ENCODE data around the gene LIF. TPM values are rescaled to one million over a fixed set of nuclear protein-coding genes. Genes with fewer than 3 reads are reported as not detected.

Gene LIF
- total and polyA plus RNA-seq, 2 of the 4 experiments (the other 2 are of a cell fraction): 130 to 214 TPM

- peak overlapping the region; percentile 43 for H3K14ac ChIP-seq (replicated peaks; ENCODE audit: low read depth, low read length)
- H3K23ac ChIP-seq (ENCODE audit: low read depth, low read length): no peak overlapping the region
- peak overlapping the region; percentile 70 to 94 for H4K8ac ChIP-seq (ENCODE audit: low read depth in 2 of 2, low read length in 2 of 2)
- H2BK15ac ChIP-seq (ENCODE audit: low read depth, low read length): no peak overlapping the region
- no peaks in the 10 kb centered on the region for H3K36me3 ChIP-seq (ENCODE audit: control insufficient read depth, insufficient read depth, low read length)
- peak; percentile 80 for DNase-seq
- peak overlapping the region; percentile 64 for H2AFZ ChIP-seq (replicated peaks; ENCODE audit: low read length, poor library complexity)
- H3K9me3 ChIP-seq (ENCODE audit: control insufficient read depth, insufficient read depth, low read length): no peaks in the 10 kb centered on the region
- no peaks in the 10 kb centered on the region for H3K79me1 ChIP-seq (ENCODE audit: low read depth in 1 of 2, low read length in 2 of 2)
- peak overlapping the region; percentile 3 for H2AK9ac ChIP-seq (replicated peaks; ENCODE audit: low read depth, low read length, poor library complexity)
- H3K4me3 ChIP-seq (ENCODE audit: insufficient read depth, low read depth, low read length): no peak overlapping the region
- ChIA-PET POLR2A (ENCODE audit: unreplicated experiment) (interaction anchor here (1.3 kb wide), 1 partner anchor 49 kb away, joined by 7 read pairs; the partner anchor contains the start of gene TBC1D10A), CTCF (interaction anchor here (0.7 to 1.2 kb wide), 2 partner anchors 11 to 173 kb away, joined by 4 to 6 read pairs; no protein-coding TSS in a partner anchor)
- H2AK5ac ChIP-seq (ENCODE audit: low read depth, low read length): peak overlapping the region; percentile 9
- dilution Hi-C loops (cut with HindIII; ENCODE audit: low sequenced_read_pairs, unreplicated experiment) (no loop called here), intact Hi-C loops (cut with micrococcal nuclease) (no loop called here), in situ Hi-C loops (cut with MboI; ENCODE audit: low sequenced_read_pairs) (no loop called here)
- peak overlapping the region; percentile 3 for H2BK5ac ChIP-seq (ENCODE audit: low read depth, low read length, poor library complexity, severe bottlenecking)
- H4K5ac ChIP-seq (ENCODE audit: low read depth, low read length): peak overlapping the region; percentile 14; the same call in 1 of the 2 replicates
- peak overlapping the region; percentile 26; the same call in 1 of the 2 replicates for H4K91ac ChIP-seq (ENCODE audit: insufficient read depth, low read depth, low read length)
- peak overlapping the region; percentile 40 for H3K9ac ChIP-seq (ENCODE audit: low read depth, low read length)
- no TSS peak for BruUV-seq (replicated peaks)
- H2BK20ac ChIP-seq (ENCODE audit: low read depth, low read length): no peak overlapping the region
- peak overlapping the region; percentile 21; the same call in 1 of the 2 replicates for H2BK120ac ChIP-seq (ENCODE audit: low read depth, low read length)
- H3K27me3 ChIP-seq (ENCODE audit: control insufficient read depth, insufficient read depth, low read length): no peaks in the 10 kb centered on the region
- ATAC-seq (ENCODE audit: low read depth): peak; percentile 73
- H3K18ac ChIP-seq (ENCODE audit: low read depth, low read length): peak overlapping the region; percentile 61
- peak overlapping the region; percentile 79 for H3K27ac ChIP-seq (ENCODE audit: insufficient read depth, low read length)
- no peak overlapping the region for H3K4me2 ChIP-seq (ENCODE audit: low read depth, low read length)
- H3K56ac ChIP-seq (ENCODE audit: extremely low read depth, insufficient read depth, low read length): no peak overlapping the region
- H3K4ac ChIP-seq (ENCODE audit: low read depth, low read length): peak overlapping the region; percentile 31
- peaks cover 8% of the 10 kb centered on the region for H3K9me1 ChIP-seq (ENCODE audit: insufficient read depth, low read length)
- peaks cover 10% of the 10 kb centered on the region for H3K4me1 ChIP-seq (ENCODE audit: control insufficient read depth, insufficient read depth, low read length)
- H4K20me1 ChIP-seq (ENCODE audit: insufficient read depth, low read length): no peaks in the 10 kb centered on the region
- WGBS, 2 experiments (ENCODE audit: extremely low coverage in 2 of 2, insufficient read length in 1 of 2): 45% methylated on average over 6 of the region's 14 CpGs; no CpG with 5 or more reads in 1 of the 2 experiments
- TF ChIP-seq USF2 (IDR thresholded peaks at IDR 0.05; ENCODE audit: low read depth, low read length) (no peak), BHLHE40 (IDR thresholded peaks at IDR 0.05; ENCODE audit: low read depth, low read length) (peak; percentile 31; the same call in 1 of the 2 replicates), RFX5 (IDR thresholded peaks at IDR 0.05; ENCODE audit: low read depth, low read length) (no peak), MAZ (IDR thresholded peaks at IDR 0.05; ENCODE audit: borderline replicate concordance, low read depth, low read length) (0 out of 2 replicates have a peak, but pooled peaks have one; percentile 9), MAFK (IDR thresholded peaks at IDR 0.05; ENCODE audit: low read depth, low read length) (peak; percentile 67)
These were observed 31.2 kb upstream of the LIF start for GRCh38 chr22:30277547-30278344.
